Measurements from ENCODE around the gene ABI1.

- no peak for TF ChIP-seq CTCF (IDR thresholded peaks at IDR 0.05)
- no peak for TF ChIP-seq POLR2AphosphoS5 (IDR thresholded peaks at IDR 0.05)
- no peak for TF ChIP-seq EP300 (IDR thresholded peaks at IDR 0.05)
- TF ChIP-seq POLR2A (IDR thresholded peaks at IDR 0.05), result no peak
These were observed 18.9 kb downstream of the ABI1 start for GRCh38 chr10:26841733-26842317.
